ENCODE results near the gene TOX4.
"Not testable (repeated sequence)": the region's sequence is repeated elsewhere in the genome, so short reads cannot be mapped to it uniquely, and the experiment has no call there.

TOX4 gene

DNA sequence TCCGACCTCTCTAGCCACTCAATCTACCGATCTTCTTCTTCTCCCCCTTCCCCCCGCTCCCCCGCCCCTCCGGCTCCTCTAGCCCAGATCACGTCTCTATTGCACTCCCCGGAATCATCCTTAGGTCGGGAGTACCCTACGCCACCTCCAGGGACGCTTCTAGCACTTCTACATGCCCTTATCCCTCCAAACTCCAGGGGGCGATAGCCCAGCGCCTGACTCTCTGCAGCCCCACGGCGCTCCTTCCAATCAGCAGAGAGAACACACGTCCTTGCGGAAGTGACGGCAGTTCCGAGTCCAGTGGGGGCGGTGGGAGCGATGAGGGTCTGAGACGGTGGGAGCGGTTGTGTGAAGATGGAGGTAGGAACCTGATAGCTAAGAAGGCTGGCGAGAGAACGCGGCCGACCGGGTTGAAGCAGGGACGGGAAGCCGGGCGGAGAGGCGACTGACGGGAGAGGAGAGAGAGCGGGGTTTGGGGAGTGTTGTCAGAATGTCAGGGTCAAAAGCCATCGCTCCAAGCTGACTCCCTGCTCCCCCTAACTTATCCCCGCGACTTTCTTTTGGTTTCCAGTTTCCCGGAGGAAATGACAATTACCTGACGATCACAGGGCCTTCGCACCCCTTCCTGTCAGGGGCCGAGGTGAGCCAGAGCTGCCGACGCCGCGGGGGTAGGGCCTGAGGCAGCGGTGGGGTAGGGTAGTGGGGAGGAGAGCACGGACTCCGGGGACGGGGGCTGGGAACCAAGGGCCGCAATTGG, at the start of gene TOX4, which contains the start of gene RAB2B:
Gene TOX4 (plus strand): TSS at position 271 of the 757 bp plus-strand sequence. CDS start 84 bp downstream, at position 355.
Gene RAB2B (minus strand): TSS at position 35 of the 757 bp plus-strand sequence. CDS start 87 bp downstream, outside the sequence.
- in situ Hi-C loops (cut with HindIII; ENCODE audit: low pct_unique_long_range_greater_than_20kb, low sequenced_read_pairs), result no loop called here
- peak; percentile 49 to 97 for DNase-seq (ENCODE audit: low read depth in 1 of 2, low spot score in 1 of 2)
- no peak for TF ChIP-seq JUND (IDR thresholded peaks at IDR 0.05; ENCODE audit: low read depth)

DNA sequence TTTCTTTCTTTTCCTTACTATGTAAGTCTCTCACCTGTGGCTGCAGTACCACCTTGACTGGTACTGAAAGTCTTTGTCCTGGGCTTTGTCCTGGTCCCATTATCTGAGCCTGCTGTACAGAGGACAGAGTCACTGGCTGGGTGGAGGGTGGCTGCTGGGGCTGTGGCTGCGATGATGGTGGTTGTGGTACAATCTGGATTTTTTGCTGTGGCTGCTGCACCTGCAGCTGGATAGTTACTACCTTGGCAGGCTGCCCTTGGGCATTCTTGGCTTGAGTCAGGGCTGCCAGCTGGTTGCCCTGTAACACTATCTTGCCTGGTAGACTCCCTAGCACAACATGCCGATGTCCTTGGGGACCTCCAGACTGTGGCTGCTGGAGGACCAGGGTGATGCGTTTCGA, 48.1 kb upstream of the TOX4 start:
- no peak for DNase-seq (ENCODE audit: low read depth in 1 of 2, low spot score in 1 of 2)
- in situ Hi-C loops (cut with HindIII; ENCODE audit: low pct_unique_long_range_greater_than_20kb, low sequenced_read_pairs), result no loop called here
- no peak for TF ChIP-seq JUND (IDR thresholded peaks at IDR 0.05; ENCODE audit: low read depth)

DNA sequence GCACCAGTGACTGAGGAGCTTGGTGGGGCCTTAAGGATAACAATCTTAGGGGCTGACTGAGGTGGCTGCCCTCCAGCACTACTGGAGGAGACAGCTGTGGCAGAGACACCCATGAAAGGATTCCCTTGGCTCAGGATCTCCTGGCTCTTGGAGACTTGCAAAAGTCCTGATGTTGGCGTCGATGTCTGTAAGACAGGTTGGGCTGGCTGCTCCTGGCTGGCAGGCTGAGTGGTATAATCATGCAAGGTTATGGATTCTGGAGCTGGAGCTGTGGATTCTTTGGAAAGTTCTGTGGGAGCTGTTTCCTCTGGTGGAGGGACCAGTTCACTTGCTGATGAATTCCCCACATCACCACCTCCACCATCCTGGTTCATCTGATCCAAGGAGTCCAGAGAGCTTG, 45.9 kb upstream of the TOX4 start:
- DNase-seq (ENCODE audit: low read depth in 1 of 2, low spot score in 1 of 2), result peak in 1 of 2 experiments; percentile 61
- in situ Hi-C loops (cut with HindIII; ENCODE audit: low pct_unique_long_range_greater_than_20kb, low sequenced_read_pairs), result no loop called here
- no peak for TF ChIP-seq JUND (IDR thresholded peaks at IDR 0.05; ENCODE audit: low read depth)

DNA sequence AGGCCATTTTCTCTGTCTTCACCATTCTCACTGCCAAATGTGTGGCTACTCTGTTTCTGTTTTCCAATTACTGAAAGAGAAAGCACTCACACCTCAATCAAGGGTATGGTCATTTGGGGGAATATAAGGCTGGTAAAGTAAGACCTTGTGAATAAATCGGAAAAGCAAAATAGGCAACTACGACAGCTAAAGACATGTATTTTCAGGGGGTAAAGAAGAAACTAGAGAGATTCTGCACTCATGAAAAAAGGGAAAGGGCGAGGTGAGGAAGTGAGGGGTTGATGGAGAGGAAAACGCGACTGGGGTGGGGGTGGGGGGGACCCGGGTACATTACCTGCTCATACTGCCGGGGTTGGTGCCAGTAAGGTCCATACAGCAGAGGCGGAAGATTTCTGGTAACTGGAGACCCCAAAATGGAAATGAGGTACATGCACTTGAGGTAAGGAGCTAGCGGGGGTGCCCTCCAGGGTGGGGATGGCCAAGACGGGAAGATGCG, 40.4 kb upstream of the TOX4 start:
- TF ChIP-seq JUND (IDR thresholded peaks at IDR 0.05; ENCODE audit: low read depth), result no peak
- no peak for DNase-seq (ENCODE audit: low read depth in 1 of 2, low spot score in 1 of 2)
- in situ Hi-C loops (cut with HindIII; ENCODE audit: low pct_unique_long_range_greater_than_20kb, low sequenced_read_pairs), result no loop called here

DNA sequence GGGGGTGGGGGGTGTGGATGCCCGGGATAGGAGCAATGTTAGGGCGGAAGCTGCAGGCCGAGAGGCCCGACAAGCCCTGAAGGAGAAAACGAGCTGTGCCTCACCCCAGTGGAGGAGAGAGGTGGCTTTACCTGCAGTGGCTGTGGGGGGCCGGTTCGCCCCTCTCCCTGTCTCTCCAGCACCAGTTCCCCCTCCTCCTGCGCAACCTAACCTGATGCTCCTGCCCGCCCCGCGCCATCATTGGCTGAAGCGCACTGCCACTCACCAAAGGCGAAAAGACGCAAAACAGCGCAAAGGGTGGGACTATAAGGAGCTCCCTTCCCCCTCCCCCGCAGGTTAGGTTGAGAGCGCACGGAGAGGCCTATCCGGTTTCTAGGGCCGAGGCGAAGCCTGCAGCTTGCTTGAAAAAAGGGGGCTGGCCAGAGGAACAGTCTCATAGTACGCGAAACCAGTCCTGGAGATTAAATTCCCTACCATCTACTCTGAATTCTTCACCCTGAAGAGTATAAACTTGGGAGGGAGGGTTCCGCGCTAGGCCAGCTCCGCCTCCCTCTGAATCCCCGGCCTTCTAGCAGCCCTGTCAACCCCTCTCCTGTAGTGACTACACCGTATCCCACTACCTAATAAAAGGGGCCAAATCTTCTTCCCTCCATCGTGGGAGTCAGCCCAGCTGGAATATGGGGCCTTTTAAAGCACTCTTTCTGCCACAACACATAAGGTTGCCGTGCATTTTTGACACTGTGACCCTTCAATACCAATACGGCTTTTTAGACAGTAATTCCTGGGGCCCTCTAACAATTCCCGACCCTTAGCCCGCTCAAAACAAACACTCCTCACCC, 39.7 kb upstream of the TOX4 start:
- TF ChIP-seq JUND (IDR thresholded peaks at IDR 0.05; ENCODE audit: low read depth), result no peak
- in situ Hi-C loops (cut with HindIII; ENCODE audit: low pct_unique_long_range_greater_than_20kb, low sequenced_read_pairs), result no loop called here
- DNase-seq (ENCODE audit: low read depth in 1 of 2, low spot score in 1 of 2), result peak; percentile 46 to 99

DNA sequence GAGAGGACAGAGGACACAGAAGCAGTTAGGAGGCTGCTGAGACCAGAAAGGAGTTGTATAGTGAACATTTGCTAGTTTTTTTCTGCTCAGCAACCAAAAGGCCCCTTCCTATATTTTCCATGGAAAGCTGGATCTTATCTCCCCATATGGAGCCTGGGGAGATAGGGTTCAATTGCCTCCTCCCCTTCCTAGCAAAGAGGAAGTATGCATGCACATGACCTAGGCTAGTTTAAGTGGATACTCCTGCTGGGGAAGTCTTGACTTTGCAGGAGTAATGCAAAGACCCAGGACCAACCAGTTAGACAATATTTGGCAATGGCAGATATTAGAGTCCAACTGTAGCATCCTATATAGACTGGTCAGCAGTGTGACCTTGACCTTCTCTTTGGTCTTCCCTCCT, 36.1 kb upstream of the TOX4 start:
- peak in 1 of 2 experiments; percentile 37 for DNase-seq (ENCODE audit: low read depth in 1 of 2, low spot score in 1 of 2)
- no peak for TF ChIP-seq JUND (IDR thresholded peaks at IDR 0.05; ENCODE audit: low read depth)
- in situ Hi-C loops (cut with HindIII; ENCODE audit: low pct_unique_long_range_greater_than_20kb, low sequenced_read_pairs), result no loop called here

DNA sequence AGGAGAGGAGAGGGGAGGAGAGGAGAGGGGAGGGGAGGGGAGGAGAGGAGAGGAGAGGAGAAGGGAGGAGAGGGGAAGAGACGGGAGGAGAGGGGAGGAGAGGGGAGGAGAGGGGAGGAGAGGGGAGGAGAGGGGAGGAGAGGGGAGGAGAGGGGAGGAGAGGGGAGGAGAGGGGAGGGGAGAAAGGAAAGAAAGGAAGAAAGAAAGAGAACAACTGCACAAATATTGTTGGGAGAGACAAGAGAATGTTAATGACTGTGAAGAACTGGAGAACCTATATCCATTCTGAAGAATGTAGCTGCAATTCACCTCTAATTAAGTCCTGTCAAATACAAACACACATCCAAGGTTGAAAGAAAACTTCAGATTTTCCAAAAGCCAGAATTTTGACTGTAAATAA, 34.3 kb upstream of the TOX4 start:
- in situ Hi-C loops (cut with HindIII; ENCODE audit: low pct_unique_long_range_greater_than_20kb, low sequenced_read_pairs), result not testable (repeated sequence)

DNA sequence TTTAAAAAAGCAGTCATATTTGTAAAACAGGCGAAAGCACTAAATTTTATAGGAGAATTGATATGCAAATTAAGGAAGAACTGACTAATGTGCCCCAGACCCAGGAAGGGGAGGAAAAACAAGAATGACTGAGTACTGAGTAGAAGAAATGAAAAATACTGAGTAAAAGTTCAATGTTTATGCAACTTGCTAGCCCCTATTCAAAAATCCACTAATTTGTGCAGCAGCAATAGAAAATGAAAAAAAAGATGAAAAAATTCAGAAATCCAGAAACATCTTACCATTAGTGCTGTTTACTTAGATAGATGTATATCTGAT, 27.1 kb upstream of the TOX4 start:
- in situ Hi-C loops (cut with HindIII; ENCODE audit: low pct_unique_long_range_greater_than_20kb, low sequenced_read_pairs), result no loop called here
- TF ChIP-seq JUND (IDR thresholded peaks at IDR 0.05; ENCODE audit: low read depth), result no peak
- no peak for DNase-seq (ENCODE audit: low read depth in 1 of 2, low spot score in 1 of 2)

More for the DNA sequence above, 34.3 kb upstream of the TOX4 start:
- DNase-seq (ENCODE audit: low read depth in 1 of 2, low spot score in 1 of 2), result not testable (repeated sequence)

DNA sequence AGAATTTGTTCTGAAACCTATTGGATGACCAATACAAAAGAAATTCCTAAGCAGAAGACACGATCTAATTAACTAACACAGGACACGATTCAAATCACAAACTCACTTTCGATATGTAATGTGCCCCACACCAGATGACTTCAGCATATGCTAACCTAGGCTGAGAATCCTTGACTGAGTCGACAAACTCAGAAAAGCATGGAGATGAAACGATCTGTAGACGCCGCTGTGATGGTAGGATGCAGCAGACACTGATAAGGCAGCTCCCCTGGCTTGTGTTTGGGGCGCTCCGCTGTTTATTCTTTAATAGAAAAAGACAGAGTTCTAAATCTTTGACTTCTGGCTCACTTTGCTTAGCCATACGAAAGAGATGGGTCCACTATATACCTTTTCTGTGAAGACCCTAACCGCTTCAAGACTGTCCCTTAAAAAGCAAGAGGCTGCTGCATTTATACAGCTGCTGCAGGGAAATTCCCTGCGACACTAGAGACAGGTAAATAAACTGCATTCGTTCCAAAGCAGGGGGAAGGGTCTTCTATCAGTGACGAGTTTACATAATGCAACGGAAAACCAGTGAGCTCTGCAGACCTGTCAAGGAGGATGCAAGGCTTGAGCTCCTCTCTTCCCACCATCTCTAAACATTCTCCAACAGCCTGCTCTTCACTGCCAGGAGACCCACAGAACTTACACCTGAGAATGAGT, 22.0 kb upstream of the TOX4 start:
- TF ChIP-seq JUND (IDR thresholded peaks at IDR 0.05; ENCODE audit: low read depth), result no peak

DNA sequence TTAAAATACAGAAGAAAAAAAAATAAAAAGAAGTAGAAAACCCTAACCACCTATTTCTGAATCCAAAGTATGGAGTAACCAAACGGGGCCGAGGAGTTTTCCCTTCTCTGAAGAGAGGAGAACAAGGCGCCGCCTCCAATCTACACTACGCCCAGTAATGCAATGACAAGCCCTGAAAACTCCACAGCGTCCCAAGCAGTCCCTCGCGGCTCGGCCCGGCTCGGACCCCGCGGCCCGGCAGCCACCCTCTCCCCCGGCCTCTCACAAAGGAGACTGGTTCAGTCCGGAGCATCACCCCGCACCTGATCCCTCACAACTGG, 21.4 kb upstream of the TOX4 start:
- DNase-seq (ENCODE audit: low read depth in 1 of 2, low spot score in 1 of 2), result no peak
- no peak for TF ChIP-seq JUND (IDR thresholded peaks at IDR 0.05; ENCODE audit: low read depth)
- in situ Hi-C loops (cut with HindIII; ENCODE audit: low pct_unique_long_range_greater_than_20kb, low sequenced_read_pairs), result no loop called here

More for the DNA sequence above, 22.0 kb upstream of the TOX4 start:
- in situ Hi-C loops (cut with HindIII; ENCODE audit: low pct_unique_long_range_greater_than_20kb, low sequenced_read_pairs), result no loop called here
- no peak for DNase-seq (ENCODE audit: low read depth in 1 of 2, low spot score in 1 of 2)

DNA sequence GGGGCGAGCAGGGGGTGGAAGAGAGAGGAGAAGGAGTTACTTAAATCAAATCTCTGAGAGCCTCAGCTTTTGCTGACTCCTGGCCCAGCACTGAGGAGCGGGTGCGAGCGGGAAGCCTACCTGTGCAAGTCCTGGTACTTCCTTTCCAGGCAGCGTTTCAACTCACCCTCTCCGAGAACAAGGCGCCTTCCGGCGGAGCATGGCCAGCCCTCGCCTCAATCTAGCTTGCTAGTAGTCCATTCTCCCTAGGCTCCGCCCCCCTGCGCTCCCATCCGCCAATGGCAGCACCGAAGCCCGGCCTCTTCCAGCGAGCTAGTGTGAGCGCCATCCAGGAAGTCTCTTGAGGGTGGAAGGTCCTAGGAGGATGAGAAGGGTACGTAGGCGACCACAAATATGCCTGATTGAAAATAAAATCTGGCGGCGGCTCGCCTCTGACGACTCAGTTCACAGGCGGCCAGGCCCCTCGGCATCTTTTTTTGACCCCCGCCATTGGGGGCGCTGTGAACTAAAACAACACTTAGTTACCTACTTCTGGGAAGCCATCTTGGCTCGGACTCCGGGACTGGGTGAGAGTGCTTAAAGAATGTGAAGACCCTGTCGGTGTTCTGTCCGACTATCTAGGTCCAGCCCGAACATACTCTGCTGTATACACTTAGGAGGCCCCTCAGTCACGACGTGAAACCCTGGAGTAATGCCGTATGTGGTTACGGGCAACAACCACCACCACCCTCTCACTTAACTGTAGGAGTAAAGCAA, 20.9 kb upstream of the TOX4 start, which contains the start of gene CHD8:
Gene CHD8 (minus strand): TSS at position 212 of the 756 bp plus-strand sequence. CDS start 24,480 bp downstream, outside the sequence.
- in situ Hi-C loops (cut with HindIII; ENCODE audit: low pct_unique_long_range_greater_than_20kb, low sequenced_read_pairs), result no loop called here
- TF ChIP-seq JUND (IDR thresholded peaks at IDR 0.05; ENCODE audit: low read depth), result no peak
- DNase-seq (ENCODE audit: low read depth in 1 of 2, low spot score in 1 of 2), result peak; percentile 86 to 99

DNA sequence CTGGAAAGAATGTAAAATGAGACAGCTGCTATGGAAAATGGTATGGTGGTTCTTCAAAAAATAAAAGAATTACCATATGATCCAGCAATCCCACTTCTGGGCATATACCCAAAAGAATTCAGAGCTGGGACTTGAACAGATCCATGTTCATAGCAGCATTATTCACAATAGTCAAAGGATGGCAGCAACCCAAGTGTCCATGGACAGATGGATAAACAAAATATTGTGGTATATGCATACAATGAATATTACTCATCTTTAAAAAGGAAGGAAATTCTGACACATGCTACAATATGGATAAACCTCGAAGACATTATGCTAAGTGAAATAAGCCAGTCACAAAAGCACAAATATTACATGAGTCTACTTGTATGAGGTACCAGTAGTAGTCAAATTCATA, 9.4 kb upstream of the TOX4 start:
- DNase-seq (ENCODE audit: low read depth in 1 of 2, low spot score in 1 of 2), result no peak
- in situ Hi-C loops (cut with HindIII; ENCODE audit: low pct_unique_long_range_greater_than_20kb, low sequenced_read_pairs), result no loop called here
- no peak for TF ChIP-seq JUND (IDR thresholded peaks at IDR 0.05; ENCODE audit: low read depth)
